Measurements from ENCODE around the gene PRR23E. TPM values are rescaled to one million over a fixed set of nuclear protein-coding genes. Genes with fewer than 3 reads are reported as not detected.

Gene PRR23E
- total and polyA plus RNA-seq, 10 of the 15 experiments (the other 5 are each of a cell fraction or from before 2014, with no cell fraction given) = not detected

DNA sequence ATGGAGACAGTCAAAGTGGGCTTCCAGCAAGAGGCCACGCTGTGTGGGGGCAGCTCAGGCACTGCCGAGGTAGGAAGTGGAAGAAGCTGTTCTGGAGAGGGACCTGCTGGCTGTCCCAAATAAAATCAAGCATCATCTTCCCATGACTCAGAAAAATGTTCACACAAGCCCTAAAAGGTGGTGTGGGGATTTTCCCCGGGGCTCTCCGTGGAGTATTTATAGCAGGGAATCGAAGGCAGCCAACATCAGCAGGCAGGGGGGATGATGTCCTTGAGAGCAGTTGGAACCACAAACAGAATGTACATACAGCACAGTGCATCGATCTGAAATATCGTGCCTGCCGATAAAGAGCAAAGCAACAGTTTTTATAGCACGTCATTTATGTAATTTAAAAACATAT lies 27.6 kb downstream of the PRR23E start (continued):
- TF ChIP-seq, protein P1, sequence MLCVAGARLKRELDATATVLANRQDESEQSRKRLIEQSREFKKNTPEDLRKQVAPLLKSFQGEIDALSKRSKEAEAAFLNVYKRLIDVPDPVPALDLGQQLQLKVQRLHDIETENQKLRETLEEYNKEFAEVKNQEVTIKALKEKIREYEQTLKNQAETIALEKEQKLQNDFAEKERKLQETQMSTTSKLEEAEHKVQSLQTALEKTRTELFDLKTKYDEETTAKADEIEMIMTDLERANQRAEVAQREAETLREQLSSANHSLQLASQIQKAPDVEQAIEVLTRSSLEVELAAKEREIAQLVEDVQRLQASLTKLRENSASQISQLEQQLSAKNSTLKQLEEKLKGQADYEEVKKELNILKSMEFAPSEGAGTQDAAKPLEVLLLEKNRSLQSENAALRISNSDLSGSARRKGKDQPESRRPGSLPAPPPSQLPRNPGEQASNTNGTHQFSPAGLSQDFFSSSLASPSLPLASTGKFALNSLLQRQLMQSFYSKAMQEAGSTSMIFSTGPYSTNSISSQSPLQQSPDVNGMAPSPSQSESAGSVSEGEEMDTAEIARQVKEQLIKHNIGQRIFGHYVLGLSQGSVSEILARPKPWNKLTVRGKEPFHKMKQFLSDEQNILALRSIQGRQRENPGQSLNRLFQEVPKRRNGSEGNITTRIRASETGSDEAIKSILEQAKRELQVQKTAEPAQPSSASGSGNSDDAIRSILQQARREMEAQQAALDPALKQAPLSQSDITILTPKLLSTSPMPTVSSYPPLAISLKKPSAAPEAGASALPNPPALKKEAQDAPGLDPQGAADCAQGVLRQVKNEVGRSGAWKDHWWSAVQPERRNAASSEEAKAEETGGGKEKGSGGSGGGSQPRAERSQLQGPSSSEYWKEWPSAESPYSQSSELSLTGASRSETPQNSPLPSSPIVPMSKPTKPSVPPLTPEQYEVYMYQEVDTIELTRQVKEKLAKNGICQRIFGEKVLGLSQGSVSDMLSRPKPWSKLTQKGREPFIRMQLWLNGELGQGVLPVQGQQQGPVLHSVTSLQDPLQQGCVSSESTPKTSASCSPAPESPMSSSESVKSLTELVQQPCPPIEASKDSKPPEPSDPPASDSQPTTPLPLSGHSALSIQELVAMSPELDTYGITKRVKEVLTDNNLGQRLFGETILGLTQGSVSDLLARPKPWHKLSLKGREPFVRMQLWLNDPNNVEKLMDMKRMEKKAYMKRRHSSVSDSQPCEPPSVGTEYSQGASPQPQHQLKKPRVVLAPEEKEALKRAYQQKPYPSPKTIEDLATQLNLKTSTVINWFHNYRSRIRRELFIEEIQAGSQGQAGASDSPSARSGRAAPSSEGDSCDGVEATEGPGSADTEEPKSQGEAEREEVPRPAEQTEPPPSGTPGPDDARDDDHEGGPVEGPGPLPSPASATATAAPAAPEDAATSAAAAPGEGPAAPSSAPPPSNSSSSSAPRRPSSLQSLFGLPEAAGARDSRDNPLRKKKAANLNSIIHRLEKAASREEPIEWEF (IDR thresholded peaks at IDR 0.05; ENCODE audit: insufficient replicate concordance, low read depth, low read length) = peak; percentile 83
- TF ChIP-seq NR2F1 (conservative IDR thresholded peaks at IDR 0.05) (peak; percentile 51), IKZF1 (conservative IDR thresholded peaks at IDR 0.05) (peak; percentile 88), PAX5 (IDR thresholded peaks at IDR 0.05; ENCODE audit: borderline replicate concordance, low read depth, low read length) (0 out of 2 replicates have a peak, but pooled peaks have one; percentile 29), MTA2 (IDR thresholded peaks at IDR 0.05; ENCODE audit: low read depth) (peak; percentile 53; the same call in 1 of the 2 replicates), ZNF384 (IDR thresholded peaks at IDR 0.05; ENCODE audit: borderline replicate concordance, low read depth, low read length) (no peak), SRF (IDR thresholded peaks at IDR 0.05; ENCODE audit: low read depth in 2 of 2, low read length in 2 of 2) (peak in 1 of 2 experiments; percentile 62; a peak in 1 of 4 replicates), MEF2A (IDR thresholded peaks at IDR 0.05; ENCODE audit: insufficient read depth, low read depth, low read length) (peak; percentile 89)
- TF ChIP-seq, protein P2, sequence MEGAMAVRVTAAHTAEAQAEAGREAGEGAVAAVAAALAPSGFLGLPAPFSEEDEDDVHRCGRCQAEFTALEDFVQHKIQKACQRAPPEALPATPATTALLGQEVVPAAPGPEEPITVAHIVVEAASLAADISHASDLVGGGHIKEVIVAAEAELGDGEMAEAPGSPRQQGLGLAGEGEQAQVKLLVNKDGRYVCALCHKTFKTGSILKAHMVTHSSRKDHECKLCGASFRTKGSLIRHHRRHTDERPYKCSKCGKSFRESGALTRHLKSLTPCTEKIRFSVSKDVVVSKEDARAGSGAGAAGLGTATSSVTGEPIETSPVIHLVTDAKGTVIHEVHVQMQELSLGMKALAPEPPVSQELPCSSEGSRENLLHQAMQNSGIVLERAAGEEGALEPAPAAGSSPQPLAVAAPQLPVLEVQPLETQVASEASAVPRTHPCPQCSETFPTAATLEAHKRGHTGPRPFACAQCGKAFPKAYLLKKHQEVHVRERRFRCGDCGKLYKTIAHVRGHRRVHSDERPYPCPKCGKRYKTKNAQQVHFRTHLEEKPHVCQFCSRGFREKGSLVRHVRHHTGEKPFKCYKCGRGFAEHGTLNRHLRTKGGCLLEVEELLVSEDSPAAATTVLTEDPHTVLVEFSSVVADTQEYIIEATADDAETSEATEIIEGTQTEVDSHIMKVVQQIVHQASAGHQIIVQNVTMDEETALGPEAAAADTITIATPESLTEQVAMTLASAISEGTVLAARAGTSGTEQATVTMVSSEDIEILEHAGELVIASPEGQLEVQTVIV (IDR thresholded peaks at IDR 0.05; ENCODE audit: borderline replicate concordance, partially characterized antibody) = no peak
- TF ChIP-seq, protein P3, sequence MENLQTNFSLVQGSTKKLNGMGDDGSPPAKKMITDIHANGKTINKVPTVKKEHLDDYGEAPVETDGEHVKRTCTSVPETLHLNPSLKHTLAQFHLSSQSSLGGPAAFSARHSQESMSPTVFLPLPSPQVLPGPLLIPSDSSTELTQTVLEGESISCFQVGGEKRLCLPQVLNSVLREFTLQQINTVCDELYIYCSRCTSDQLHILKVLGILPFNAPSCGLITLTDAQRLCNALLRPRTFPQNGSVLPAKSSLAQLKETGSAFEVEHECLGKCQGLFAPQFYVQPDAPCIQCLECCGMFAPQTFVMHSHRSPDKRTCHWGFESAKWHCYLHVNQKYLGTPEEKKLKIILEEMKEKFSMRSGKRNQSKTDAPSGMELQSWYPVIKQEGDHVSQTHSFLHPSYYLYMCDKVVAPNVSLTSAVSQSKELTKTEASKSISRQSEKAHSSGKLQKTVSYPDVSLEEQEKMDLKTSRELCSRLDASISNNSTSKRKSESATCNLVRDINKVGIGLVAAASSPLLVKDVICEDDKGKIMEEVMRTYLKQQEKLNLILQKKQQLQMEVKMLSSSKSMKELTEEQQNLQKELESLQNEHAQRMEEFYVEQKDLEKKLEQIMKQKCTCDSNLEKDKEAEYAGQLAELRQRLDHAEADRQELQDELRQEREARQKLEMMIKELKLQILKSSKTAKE (IDR thresholded peaks at IDR 0.05; ENCODE audit: low read depth, poor library complexity, severe bottlenecking) = peak; percentile 46
- TF ChIP-seq, protein P4, sequence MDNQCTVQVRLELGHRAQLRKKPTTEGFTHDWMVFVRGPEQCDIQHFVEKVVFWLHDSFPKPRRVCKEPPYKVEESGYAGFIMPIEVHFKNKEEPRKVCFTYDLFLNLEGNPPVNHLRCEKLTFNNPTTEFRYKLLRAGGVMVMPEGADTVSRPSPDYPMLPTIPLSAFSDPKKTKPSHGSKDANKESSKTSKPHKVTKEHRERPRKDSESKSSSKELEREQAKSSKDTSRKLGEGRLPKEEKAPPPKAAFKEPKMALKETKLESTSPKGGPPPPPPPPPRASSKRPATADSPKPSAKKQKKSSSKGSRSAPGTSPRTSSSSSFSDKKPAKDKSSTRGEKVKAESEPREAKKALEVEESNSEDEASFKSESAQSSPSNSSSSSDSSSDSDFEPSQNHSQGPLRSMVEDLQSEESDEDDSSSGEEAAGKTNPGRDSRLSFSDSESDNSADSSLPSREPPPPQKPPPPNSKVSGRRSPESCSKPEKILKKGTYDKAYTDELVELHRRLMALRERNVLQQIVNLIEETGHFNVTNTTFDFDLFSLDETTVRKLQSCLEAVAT (IDR thresholded peaks at IDR 0.05) = peak; percentile 99
- TF ChIP-seq, protein P5, sequence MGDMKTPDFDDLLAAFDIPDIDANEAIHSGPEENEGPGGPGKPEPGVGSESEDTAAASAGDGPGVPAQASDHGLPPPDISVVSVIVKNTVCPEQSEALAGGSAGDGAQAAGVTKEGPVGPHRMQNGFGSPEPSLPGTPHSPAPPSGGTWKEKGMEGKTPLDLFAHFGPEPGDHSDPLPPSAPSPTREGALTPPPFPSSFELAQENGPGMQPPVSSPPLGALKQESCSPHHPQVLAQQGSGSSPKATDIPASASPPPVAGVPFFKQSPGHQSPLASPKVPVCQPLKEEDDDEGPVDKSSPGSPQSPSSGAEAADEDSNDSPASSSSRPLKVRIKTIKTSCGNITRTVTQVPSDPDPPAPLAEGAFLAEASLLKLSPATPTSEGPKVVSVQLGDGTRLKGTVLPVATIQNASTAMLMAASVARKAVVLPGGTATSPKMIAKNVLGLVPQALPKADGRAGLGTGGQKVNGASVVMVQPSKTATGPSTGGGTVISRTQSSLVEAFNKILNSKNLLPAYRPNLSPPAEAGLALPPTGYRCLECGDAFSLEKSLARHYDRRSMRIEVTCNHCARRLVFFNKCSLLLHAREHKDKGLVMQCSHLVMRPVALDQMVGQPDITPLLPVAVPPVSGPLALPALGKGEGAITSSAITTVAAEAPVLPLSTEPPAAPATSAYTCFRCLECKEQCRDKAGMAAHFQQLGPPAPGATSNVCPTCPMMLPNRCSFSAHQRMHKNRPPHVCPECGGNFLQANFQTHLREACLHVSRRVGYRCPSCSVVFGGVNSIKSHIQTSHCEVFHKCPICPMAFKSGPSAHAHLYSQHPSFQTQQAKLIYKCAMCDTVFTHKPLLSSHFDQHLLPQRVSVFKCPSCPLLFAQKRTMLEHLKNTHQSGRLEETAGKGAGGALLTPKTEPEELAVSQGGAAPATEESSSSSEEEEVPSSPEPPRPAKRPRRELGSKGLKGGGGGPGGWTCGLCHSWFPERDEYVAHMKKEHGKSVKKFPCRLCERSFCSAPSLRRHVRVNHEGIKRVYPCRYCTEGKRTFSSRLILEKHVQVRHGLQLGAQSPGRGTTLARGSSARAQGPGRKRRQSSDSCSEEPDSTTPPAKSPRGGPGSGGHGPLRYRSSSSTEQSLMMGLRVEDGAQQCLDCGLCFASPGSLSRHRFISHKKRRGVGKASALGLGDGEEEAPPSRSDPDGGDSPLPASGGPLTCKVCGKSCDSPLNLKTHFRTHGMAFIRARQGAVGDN (IDR thresholded peaks at IDR 0.05) = 0 out of 2 replicates have a peak, but pooled peaks have one; percentile 49
